Retinal pigment epithelial cell (primary cell): ENCODE results near the gene NIPAL3.

Experiments
- DNase-seq: peaks from one replicate; pipeline ENCODE4 v3.0.0-alpha.2; 2010; ENCODE audit warnings: low read depth
- H3K4me3 ChIP-seq: 2 replicates; pipeline ENCODE4 v1.5.1; 2011; ENCODE audit warnings: mild to moderate bottlenecking, low read length, control low read depth, moderate library complexity
- CTCF ChIP-seq: conservative IDR thresholded peaks from 2 replicates; pipeline ENCODE4 v1.5.1; 2011; ENCODE audit warnings: low read depth, low read length, control low read depth, inconsistent platforms

The NIPAL3 gene

GRCh38 chr1:24379733-24380315, 35.8 kb upstream of the NIPAL3 start:
- no peak for DNase-seq
- H3K4me3 ChIP-seq = no peak overlapping the region
- TF ChIP-seq CTCF = no peak

GRCh38 chr1:24380508-24380907, 35.1 kb upstream of the NIPAL3 start:
- TF ChIP-seq CTCF = no peak
- DNase-seq = no peak
- no peak overlapping the region for H3K4me3 ChIP-seq

GRCh38 chr1:24381256-24381655, 34.3 kb upstream of the NIPAL3 start:
- no peak for TF ChIP-seq CTCF

GRCh38 chr1:24382165-24382577, 33.4 kb upstream of the NIPAL3 start:
- H3K4me3 ChIP-seq = no peak overlapping the region
- TF ChIP-seq CTCF = no peak
- DNase-seq = no peak

More at GRCh38 chr1:24381256-24381655, 34.3 kb upstream of the NIPAL3 start:
- DNase-seq = no peak
- no peak overlapping the region for H3K4me3 ChIP-seq

- H3K4me3 ChIP-seq = no peak overlapping the region
- no peak for DNase-seq
- TF ChIP-seq CTCF = no peak
Observed at GRCh38 chr1:24383381-24383940, 32.1 kb upstream of the NIPAL3 start.

- no peak for TF ChIP-seq CTCF
- DNase-seq = no peak
- H3K4me3 ChIP-seq = no peak overlapping the region
Observed at GRCh38 chr1:24384251-24385090, 31.1 kb upstream of the NIPAL3 start.
